HG02763 (cell line): Measurements from ENCODE around the gene HMG20A.

Source experiments
- ATAC-seq: cut with Tn5 transposase; IDR thresholded peaks from one replicate; pipeline ENCODE4 v1.9.1; 2021; ENCODE audit warnings: mild to moderate bottlenecking, moderate library complexity; ENCODE audit not compliant: unreplicated experiment

HMG20A gene

GRCh38 chr15:77425104-77425503, 4.4 kb downstream of the HMG20A start:
- ATAC-seq: no peak

GRCh38 chr15:77426377-77426776, 5.7 kb downstream of the HMG20A start:
- no peak for ATAC-seq

GRCh38 chr15:77426871-77427270, 6.2 kb downstream of the HMG20A start:
- ATAC-seq: no peak

- ATAC-seq: no peak
Observed at GRCh38 chr15:77430213-77430612, 9.5 kb downstream of the HMG20A start.

GRCh38 chr15:77430652-77431051, 10.0 kb downstream of the HMG20A start:
- no peak for ATAC-seq

- ATAC-seq: no peak
Observed at GRCh38 chr15:77436822-77437221, 16.1 kb downstream of the HMG20A start.

- no peak for ATAC-seq
Observed at GRCh38 chr15:77437264-77437663, 16.6 kb downstream of the HMG20A start.

- no peak for ATAC-seq
Observed at GRCh38 chr15:77440378-77440999, 19.8 kb downstream of the HMG20A start.

- no peak for ATAC-seq
Observed at GRCh38 chr15:77446840-77447390, 26.2 kb downstream of the HMG20A start.

- no peak for ATAC-seq
Observed at GRCh38 chr15:77454265-77454664, 33.6 kb downstream of the HMG20A start.

GRCh38 chr15:77454951-77455350, 34.3 kb downstream of the HMG20A start:
- no peak for ATAC-seq

- ATAC-seq: no peak
Observed at GRCh38 chr15:77455696-77456321, 35.1 kb downstream of the HMG20A start.

- ATAC-seq: no peak
Observed at GRCh38 chr15:77456746-77457145, 36.1 kb downstream of the HMG20A start.

GRCh38 chr15:77457191-77457904, 36.7 kb downstream of the HMG20A start:
- no peak for ATAC-seq

GRCh38 chr15:77457905-77458265, 37.2 kb downstream of the HMG20A start:
- ATAC-seq: no peak

- no peak for ATAC-seq
Observed at GRCh38 chr15:77459031-77459430, 38.3 kb downstream of the HMG20A start.

GRCh38 chr15:77461486-77461885, 40.8 kb downstream of the HMG20A start:
- no peak for ATAC-seq

- no peak for ATAC-seq
Observed at GRCh38 chr15:77464129-77464865, 43.6 kb downstream of the HMG20A start.

- no peak for ATAC-seq
Observed at GRCh38 chr15:77466521-77466920, 45.8 kb downstream of the HMG20A start.

- ATAC-seq: no peak
Observed at GRCh38 chr15:77468896-77469295, 48.2 kb downstream of the HMG20A start.

GRCh38 chr15:77470235-77470634, 49.5 kb downstream of the HMG20A start:
- no peak for ATAC-seq
